NCI-H128 (cell line): ENCODE results near the gene CLCN6.

Experiments
- DNase-seq: peaks from one replicate; lab custom pipeline; 2025; ENCODE audit not compliant: unreplicated experiment; lab: John Stamatoyannopoulos, UW

The CLCN6 gene

DNA sequence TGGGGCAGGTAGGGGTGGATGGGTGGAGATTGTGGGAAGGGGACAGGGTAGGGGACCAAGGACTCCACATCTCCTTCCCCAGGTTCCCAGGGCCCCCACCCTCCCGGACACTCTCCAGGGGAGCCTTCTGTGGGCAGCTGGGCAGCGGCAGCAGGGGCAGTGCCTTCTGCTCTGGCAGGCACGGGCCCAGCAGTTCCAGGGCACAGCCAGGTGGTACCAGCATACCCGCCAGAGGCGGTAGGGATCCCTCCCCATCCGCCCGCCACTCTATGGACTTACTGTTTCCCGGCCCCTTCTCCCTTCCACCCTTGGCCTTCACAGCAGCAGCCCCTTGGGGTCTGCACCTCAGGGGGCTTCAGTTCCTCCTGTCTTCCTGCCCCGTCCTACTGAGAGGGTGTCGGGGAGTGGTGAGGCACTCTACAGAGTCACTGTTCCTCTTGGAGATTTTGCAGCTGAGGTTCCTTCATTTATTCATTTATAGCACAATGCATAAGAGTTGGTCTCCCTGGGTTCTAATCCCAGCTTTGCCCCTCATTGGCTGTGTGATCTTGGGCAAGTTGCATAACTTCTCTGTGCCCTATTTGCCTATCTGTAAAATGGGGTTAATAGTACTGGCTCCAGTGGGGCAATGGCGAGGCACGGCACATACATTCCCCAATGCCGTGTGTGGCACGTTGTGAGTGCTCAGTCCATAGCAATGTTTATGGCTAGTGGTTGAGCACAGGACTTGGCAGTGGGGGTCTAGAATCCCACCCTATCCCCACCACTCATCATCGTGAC, 27.0 kb upstream of the CLCN6 start:
- no peak for DNase-seq

DNA sequence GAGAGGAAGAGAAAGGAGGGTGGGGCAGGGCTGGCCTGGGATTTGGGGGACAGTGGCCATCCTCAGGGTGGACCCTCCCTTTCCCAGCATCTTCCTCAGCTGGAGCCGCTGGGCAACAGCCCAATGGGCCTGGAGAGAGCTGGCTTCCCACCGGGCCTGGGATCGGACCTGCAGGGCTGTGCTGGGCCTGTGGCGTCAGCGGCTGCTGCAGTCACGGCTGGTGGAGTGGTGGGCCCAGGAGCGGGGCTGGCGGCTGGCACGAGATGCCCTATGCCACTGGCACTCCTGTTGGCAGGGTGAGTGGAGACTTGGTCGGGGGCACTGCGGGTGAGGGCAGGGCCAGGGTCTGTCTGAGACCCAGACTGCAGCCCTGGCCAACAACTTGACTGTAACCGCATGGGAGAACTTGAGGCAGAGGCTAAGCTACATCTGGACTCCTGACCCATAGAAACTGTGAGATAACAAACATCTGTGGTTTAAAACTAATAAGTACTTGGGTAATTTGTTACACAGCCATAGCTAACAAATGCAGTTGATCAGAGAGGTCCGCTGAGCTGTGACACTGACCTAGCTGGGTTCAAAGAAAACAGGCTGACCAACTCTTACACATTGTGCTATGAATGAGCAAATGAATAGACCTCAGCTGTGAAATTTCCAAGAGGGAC, 26.1 kb upstream of the CLCN6 start:
- DNase-seq = no peak

DNA sequence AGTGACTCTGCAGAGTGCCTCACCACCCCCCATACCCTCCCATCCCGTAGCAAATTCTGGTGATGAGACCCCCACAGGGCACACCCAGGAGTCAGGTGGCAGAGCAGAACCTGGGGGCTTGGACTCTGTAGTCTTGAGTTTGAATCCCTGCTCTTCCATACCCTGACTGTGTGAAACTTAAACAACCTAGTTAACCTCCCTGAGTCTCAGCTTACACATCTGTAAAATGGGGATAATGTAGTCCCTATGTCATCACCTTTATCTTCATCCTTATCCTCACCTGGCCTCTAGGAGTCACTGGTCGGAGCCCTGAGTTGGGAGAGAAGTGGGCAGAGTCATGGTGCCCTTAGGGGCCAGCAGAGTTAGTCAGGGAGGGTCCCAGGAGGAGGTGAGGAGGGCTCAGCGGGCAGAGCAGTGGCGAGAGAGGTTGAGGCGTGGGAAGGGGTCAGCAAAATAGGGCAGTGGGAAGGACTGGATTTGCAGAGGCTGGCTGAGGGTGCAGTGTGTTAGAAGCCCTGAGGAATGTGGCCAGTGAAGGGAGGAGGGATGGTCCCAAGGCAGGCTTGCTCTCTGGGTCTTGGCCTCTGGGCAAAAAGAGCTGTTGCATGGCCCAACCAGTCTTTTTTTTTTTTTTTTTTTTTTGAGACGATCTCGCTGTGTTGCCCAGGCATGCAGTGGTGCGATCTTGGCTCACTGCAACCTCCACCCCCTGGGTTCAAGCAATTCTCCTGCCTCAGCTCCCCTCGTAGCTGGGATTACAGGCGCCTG, 25.4 kb upstream of the CLCN6 start:
- no peak for DNase-seq

DNA sequence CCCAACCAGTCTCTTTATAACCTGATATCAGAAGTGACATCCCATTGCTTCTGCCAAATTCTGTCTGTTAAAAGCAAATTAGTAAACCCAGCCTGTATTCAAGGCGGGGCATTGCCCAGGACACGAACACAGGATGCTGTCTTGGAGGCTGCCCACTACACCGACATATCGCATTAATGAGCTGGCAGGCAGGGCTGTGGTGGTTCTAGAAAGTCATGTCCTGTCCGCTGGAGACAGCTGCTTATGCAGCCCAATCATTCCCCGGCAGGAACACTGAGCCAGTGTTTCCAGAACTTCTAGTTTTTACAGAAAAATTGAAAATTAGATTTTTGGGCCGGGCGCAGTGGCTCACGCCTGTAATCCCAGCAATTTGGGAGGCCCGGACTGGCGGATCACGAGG, 24.7 kb upstream of the CLCN6 start:
- no peak for DNase-seq

DNA sequence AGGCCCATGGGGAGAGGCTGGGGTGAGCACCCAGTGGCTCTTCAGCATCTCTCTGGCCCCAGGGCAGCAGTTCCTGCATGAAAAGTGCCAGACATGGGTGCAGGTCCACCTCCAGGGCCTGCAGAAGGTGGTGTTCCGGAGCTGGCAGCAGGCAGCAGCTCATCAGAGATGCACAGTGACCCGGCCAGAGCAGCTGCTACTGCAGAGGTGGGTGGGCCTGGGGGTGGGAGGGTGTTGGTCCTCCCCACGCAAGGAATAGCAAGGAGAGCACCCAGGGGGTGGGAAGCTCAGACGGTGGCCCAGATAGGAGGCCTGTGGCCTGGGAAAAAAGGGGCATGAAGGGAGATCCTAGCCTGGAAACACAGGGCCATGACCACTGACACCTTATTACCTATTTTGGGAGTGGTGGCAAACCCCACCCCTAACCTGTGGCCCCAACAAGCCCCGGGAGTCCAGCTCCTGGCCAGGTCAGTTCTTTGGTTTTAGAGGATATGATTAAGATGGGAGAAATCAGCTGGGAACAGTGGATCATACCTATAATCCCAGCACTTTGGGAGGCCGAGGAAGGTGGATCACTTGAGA, 23.8 kb upstream of the CLCN6 start:
- DNase-seq = no peak

DNA sequence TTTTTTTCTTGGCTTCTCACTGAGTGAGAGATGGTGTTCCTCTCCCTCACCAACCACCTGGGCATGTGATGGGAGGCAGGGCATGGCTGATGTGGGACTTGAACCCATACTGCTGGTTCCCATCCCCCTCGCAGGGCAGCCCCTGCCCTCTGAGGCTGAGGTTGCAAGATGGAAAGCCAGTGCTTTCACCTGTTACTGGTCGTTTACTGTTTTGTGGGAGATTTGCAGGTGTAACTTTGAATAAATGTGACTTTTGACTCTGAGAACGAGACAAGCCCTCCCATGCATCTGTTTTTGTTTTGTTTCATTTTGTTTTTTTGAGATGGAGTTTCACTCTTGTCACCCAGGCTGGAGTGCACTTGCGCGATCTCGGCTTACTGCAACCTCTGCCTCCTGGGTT, 22.4 kb upstream of the CLCN6 start:
- DNase-seq = no peak

DNA sequence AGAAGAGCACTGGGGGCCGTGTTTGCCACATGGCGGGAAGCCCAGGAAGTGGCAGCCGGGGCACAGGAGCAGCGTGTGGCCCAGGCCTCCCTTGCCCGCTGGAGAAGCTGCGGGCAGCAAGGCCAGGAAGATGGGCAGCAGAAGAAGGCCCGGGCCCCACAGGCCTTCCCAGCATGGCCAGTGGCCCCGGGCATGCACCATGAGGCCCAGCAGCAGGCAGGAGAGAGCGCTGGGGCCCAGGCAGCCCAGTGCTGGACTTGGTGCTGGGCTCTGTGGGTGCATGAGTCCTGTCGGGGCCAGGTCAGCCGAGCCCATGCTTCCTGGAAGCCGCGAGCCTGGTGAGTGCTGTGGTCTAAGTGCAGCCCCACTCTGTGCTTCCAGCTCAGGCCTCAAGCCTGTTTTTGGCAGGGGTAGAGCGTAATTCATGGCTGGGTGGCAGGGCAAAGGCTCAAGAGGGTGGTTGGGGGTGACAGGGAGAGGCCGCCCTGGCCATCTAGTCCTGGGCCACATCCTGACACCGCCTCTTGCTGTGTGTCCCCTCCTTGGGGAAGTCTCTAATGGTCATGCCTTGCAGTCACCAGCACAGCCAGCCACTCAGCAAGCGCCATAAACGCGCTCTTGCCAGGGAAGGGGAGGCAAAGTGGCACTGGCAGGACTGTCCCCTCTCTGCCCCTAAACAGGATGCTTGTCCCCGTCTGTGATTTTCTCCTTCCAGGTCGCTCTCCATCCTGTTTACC, 21.6 kb upstream of the CLCN6 start:
- no peak for DNase-seq

DNA sequence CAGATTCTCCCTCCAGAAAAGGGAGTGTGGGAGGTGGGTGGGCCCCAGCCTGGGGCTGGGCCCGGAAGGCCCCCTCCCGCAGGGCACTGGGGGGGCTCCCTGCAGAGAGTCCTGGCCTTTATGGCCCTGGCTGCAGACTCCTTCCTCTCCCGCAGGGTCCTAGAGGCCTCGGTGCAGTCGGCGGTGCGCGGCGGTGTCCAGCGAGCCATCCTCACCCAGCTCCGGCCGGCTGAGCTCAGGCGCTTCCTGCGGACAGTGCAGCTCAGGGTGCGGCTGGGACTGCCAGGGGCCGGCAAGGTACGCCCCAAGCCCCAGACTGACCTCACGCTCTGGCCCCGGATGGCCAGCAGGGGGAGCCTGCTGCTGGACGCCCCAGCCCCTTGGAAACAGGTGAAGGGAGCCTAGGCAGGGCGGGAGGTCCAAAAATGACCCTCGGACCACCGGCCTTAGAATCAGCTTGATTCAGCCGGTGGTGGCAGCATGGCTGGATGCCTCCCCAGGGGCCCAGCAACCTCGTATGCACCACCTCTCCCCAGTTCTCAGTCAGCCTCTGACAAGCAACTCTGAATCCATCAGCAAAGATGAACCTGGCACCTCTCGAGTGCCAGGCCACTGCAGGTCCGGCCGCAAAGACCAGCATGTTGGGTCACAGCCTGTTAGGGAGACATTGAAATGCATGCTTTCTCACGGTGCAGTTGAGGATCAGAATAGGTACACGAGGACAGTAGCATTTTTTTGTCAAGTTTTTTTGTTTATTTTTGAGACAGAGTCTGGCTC, 20.8 kb upstream of the CLCN6 start:
- DNase-seq = no peak

DNA sequence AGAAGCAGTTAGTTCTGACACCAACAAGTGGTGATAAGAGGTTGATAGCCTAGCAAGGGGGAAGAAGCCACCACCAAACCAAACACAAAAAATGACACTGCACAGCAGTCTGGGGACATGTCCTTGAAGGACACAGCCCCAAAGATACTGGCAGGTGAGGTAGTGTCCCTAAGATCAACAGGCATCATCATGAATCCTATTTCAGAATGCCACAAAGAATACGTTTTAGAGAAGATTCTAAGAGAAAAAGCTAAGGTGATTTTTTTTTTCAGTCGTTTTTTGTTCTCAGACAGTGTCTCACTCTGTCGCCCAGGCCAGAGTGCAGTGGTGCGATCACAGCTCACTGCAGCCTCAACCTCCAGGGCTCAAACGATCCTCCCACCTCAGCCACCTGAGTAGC, 19.8 kb upstream of the CLCN6 start:
- no peak for DNase-seq

DNA sequence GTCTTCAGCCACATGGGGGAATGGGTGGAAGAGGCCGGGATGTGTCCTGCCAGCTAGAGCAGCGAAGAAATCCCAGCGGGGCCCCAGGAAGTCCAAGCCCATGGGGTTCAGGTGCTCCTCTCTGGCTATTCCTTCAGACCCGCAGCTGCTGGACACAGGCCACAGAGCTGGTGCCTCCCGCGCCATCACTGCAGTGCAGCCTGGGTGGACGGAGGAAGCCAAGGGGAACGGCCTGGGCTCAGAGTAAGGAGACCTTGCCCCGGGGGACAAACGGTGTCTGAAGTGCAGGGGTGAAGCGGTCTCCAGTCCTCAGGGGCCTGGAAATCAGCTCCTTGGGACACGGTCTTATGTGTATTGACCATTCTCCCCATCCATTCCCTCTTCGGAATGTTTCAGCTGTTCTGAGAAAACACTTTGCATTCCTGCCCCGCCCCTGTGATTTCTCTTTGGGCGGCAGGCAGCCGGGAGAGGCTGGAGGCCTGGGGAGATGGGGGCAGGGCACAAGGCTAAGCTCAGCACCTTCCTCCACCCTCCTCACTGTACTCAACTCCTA, 18.7 kb upstream of the CLCN6 start:
- DNase-seq = no peak

DNA sequence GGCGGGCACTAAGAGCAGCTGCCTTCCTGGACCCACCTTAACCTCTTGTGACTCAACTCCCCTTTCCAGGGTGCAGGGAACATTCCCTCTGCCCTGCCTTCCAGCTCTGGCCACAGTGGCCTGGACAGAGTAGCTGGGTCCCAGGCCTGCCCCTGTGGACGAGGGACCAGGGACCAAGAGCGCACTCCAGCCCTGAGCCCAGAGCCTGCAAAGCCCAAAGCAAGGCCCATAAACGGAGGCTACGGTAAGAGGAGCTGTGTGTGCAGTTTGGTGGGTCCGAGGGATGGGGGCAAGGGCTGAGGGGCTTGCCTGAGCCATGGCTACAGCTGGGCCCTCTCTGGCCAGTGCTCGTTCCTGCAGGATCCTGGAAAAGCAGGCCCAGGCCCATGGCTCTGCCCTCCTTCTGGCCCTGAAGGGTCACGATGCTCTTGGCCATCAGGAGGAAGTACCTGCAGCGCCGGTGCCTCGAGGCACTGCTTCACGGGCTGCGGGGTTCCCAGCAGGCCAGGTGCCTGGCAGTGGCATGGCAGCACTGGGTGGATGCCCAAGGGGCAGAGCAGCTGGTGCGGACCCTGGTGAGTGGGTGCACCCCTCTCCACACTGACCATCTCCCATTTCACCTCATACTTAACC, 18.1 kb upstream of the CLCN6 start:
- DNase-seq = no peak

DNA sequence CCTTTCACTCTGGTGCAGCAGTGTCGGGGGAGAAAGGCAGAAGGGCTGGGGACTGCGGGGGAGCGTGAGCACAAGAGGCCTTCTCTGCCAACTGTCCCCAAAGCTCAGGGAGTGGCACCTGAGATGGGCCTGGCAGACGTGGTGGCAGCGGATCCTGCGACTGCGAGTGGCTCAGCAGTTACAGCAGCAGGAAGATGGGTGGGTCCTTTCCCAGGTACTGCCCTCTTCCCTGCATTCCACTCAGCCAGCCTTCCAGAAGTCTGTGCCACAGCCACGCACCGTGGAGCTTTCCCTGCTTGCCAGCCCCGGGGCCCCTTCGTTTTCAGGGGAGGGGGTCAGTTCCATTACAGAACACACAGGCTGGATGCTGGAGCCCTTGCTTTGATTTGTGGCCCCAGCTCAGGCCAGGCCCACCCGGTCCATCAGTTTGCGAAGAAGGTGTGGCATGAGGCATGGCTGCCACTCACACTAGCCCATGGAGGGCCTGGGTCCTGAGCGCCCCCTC, 17.4 kb upstream of the CLCN6 start:
- DNase-seq = no peak

DNA sequence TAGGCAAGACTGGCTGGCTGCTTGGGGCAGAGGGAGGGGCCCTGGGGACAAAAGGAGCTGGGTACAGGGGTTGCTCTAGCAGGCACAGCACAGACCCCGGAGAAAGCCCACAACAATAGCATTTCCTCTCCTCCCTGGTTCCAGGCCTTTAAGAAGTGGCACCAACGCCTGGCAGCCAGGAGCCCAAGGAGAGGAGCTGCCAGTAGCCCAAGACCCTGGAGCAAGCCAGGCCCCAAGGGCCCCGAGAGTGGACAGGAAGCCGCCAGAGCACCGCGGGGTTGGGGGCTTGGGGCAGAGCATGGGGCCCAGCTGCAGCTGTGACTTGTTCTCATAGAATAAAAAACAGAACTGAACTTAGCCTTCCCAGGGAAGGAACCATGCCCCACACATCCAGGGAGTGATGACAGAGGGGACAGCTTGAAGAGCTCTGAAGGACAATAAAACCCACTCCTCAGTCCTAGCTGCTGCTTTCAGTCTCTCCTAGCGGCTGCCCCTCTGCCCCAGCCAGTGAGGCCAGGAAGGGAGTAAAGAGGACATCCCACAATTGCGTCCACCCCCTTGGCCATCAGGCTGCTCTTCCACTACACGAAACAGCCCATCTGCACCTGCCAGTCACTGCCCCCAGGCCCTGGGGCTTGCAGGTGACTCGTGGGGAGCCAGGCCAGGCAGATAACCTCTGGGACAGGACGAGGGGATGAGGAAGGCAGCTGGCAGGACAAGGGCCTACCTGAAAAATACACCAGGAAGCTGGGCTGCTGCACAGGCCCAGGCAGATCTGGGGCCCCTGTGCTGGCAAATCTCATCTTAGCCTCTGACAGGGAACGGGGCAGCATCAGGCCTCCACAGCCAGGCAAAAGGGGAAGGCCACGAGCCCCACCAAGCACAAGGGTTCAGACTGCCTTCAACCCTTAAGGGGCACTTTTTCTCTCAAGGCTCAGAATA, 16.6 kb upstream of the CLCN6 start:
- no peak for DNase-seq

DNA sequence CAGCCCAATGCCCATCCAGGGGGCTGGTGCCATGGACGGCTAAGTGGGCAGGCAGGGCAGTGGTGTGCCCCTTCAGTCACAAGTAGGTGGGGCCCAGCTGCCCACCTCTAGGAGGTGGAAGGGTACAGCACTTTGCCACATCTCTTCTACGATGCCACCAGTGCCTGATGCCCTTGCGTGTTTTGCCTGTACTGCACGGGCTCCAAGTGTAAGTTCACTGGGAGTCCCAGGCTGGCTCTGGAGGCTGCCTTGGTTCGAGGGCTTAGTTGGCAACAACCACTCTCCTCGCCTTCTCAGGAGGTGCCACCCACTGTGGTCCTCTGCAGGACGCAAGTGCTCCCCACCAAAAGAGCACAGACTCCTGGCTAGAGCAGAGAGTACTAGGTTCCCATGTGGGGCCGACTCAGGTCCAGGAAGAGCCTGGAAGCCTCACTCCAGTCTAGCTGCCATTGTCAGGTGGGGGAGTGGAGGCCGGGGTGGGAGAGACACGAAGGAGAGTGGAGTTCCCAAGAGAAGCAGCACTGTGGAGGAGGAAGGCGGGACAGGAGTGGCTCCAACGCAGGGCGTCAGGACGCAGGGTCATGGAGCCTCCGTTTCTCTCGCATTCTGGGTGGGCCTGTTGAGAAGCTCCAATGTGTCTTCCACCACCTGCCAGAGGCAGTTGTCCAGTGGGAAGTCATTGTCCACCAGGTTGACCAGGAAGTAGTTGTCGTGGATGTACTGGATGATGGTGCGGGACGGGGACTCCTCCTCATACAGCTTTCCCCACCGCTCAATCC, 15.7 kb upstream of the CLCN6 start:
- DNase-seq = no peak

DNA sequence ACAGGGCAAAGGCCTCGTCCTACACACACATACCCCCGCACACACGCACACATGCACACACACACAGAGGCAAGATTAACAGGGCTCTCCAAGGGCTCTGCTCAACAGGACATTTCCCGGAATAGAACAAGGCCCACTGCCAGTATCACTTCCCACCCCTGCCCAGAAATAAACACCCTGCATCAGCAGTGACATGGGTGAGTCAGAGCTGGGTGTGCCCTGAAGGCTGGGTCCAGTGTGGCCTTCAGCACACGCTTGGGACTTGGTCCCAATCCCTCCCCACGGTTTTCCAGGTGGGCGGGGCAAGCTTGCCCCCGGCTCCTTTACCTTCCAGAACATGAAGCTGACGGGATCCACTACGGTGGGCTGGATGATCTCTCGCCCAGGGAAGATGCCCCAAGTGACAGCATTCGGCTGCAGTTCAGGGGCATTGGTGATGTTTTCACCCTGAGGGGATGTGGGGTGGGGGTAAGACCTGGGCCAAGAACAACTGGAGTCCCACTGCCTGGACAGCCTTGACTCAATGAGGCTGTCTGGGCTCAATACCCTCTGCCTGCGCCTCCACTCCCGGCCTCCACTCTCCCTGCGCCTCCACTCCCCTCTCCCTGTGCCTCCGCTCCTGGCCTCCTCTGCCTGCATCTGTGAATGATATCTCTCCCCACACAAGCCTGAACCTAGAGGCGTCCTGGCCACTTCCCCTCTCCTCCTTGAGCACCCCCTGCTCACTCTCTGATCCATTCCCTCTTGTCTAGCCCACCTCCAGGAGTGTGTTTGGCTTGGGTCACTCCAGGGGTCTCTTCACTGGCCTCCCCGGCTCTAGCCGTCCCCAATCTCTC, 14.9 kb upstream of the CLCN6 start:
- no peak for DNase-seq

DNA sequence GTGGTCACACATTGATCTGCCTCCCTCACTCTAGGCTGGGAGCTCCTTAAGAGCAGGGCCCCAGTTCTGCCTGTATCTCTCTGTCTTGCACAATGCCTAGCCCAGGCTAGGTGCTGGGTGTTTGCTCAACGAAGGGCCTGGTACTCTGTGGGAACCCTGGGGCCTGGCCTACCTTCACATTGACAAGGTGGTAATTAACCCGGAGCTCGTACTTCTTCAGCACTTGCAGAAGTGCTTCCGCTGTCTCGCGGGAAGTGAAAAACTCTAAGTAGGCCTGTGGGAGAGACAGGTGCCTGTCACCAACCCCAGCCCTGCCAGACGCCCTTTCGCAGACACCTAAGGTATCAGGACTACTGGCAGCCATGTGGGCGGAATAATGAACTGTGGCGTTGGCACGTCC, 13.9 kb upstream of the CLCN6 start:
- no peak for DNase-seq

DNA sequence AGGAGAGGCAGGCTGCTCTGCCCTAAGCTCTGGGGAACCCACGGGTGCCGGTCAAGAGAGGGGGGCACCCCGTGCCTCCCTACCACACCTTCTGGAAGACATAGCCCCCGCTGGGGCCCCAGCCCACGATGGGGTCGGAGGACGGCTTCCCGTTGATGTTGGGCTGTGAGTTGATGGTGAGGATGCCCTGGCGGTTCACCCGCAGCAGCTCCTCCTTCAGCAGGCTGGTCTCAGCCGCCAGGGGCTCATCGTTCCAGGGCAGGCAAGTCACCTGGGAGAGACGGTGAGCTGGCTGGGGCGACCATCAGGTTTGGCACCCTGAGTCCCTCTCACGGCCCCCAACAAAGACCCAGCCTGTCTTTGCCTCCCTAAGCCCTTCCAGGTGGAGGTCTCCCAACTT, 12.2 kb upstream of the CLCN6 start:
- no peak for DNase-seq
